Adrenal gland (tissue), 5 donors: Measurements from ENCODE around the gene KLHL9.

Experiments
- POLR2A ChIP-seq, 2 donors: fragments of 450-650 bp; IDR thresholded peaks; one replicate each; pipeline ENCODE4 v1.6.1; 2017; ENCODE audit warnings: antibody characterized with exemption in 2 of 2, mild to moderate bottlenecking in 2 of 2, moderate library complexity in 1 of 2
- TF ChIP-seq, protein P1 (sequence below), 6 experiments: fragments of 450-650 bp in 4 of 6; fragments of 200-600 bp in 2 of 6; sonication (generic) in 1 of 6; IDR thresholded peaks; 1 replicate in 5 of 6; 2 replicates in 1 of 6; pipeline versions ENCODE4 v1.5.1 to v1.8.0; 2016 to 2021; ENCODE audit warnings: antibody characterized with exemption in 6 of 6, mild to moderate bottlenecking in 2 of 6, moderate library complexity in 1 of 6
- donor health status: DM: no; HTN: no; CAD: no.

DNA sequence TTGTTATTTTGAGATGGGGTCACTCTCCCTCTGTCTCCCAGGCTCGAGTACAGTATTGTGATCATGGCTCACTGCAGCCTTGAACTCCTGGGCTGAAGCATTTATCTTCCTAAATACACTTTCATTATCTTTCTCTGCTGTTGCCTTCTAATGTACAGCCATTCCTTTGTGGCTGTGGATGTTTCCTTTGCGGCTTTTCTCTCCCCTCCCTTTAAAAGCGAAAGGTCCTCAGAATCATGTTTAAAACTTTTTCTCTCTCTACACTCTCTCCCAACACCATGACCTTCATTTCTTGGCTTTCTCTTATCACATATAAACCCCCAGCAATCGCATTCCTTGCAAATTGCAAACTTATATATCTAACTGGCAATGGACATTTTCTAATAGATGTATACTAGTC lies 48.4 kb upstream of the KLHL9 start:
- TF ChIP-seq, protein P1, sequence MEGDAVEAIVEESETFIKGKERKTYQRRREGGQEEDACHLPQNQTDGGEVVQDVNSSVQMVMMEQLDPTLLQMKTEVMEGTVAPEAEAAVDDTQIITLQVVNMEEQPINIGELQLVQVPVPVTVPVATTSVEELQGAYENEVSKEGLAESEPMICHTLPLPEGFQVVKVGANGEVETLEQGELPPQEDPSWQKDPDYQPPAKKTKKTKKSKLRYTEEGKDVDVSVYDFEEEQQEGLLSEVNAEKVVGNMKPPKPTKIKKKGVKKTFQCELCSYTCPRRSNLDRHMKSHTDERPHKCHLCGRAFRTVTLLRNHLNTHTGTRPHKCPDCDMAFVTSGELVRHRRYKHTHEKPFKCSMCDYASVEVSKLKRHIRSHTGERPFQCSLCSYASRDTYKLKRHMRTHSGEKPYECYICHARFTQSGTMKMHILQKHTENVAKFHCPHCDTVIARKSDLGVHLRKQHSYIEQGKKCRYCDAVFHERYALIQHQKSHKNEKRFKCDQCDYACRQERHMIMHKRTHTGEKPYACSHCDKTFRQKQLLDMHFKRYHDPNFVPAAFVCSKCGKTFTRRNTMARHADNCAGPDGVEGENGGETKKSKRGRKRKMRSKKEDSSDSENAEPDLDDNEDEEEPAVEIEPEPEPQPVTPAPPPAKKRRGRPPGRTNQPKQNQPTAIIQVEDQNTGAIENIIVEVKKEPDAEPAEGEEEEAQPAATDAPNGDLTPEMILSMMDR (IDR thresholded peaks at IDR 0.05): no peak
- no peak for TF ChIP-seq POLR2A (IDR thresholded peaks at IDR 0.05)
